T47D (cell line): ENCODE data around the gene COL1A1.

Experiments used
- DNase-seq, 2 experiments: peaks; one replicate each; pipeline versions ENCODE4 v3.0.0 to v3.0.0-alpha.2; 2011 to 2012; ENCODE audit warnings: low read depth in 1 of 2, low spot score in 1 of 2
- JUND ChIP-seq: IDR thresholded peaks from 2 replicates; pipeline ENCODE4 v1.6.1; 2012; ENCODE audit warnings: low read depth
- in situ Hi-C: cut with HindIII; loops from 2 replicates; pipeline ENCODE4 v1.10.0; 2016; ENCODE audit warnings: low sequenced_read_pairs, low pct_unique_long_range_greater_than_20kb

COL1A1 gene

DNA sequence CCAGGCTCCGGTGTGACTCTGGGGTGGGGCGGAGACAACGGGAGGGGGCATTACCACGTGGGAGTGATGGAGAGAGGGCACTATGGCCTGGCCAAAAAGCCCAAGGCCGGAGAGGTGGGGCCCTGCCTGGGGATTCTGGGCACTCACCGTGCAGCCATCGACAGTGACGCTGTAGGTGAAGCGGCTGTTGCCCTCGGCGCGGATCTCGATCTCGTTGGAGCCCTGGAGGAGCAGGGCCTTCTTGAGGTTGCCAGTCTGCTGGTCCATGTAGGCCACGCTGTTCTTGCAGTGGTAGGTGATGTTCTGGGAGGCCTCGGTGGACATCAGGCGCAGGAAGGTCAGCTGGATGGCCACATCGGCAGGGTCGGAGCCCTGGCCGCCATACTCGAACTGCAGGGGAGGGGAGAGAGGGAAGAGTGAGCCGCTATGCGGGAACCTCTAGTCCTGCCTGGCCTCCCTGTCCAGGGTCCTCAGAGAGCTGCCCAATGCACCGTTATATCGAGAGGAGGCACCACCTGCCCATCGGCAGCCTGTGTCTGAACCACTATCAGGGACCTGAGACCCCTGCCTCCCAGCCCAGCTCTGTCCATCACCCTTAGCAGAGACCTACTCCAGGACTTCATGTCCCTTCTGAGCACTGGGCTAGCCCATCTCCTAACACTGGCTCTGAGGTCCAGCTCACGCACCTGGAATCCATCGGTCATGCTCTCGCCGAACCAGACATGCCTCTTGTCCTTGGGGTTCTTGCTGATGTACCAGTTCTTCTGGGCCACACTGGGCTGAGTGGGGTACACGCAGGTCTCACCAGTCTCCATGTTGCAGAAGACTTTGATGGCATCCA, 15.6 kb downstream of the COL1A1 start:
- in situ Hi-C loops, result no loop called here
- TF ChIP-seq JUND, result no peak
- no peak for DNase-seq

DNA sequence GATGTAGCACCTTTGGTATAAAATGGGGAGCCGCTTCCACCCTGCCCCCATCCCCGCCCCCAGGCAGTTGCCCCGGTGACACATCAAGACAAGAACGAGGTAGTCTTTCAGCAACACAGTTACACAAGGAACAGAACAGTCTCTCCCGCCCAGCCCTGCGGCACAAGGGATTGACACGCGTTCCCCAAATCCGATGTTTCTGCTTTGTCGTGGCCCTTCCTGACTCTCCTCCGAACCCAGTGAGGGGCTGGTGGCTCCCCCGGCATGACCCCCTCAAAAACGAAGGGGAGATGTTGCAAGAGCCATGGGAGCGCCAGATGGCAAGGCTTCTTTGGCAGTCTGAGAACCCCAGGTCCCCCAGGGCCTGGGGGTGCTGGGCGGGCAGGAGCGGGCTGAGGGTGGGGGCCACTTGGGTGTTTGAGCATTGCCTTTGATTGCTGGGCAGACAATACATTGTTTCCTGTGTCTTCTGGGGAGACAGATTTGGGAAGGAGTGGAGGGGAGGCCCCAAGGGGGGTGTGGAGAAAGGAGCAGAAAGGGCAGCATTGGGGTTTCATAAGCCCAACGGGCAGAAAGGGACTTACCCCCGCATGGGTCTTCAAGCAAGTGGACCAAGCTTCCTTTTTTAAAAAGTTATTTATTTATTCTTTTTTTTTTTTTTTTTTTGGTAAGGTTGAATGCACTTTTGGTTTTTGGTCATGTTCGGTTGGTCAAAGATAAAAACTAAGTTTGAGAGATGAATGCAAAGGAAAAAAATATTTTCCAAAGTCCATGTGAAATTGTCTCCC, 16.6 kb downstream of the COL1A1 start:
- no peak for DNase-seq
- TF ChIP-seq JUND, result no peak
- in situ Hi-C loops, result no loop called here

DNA sequence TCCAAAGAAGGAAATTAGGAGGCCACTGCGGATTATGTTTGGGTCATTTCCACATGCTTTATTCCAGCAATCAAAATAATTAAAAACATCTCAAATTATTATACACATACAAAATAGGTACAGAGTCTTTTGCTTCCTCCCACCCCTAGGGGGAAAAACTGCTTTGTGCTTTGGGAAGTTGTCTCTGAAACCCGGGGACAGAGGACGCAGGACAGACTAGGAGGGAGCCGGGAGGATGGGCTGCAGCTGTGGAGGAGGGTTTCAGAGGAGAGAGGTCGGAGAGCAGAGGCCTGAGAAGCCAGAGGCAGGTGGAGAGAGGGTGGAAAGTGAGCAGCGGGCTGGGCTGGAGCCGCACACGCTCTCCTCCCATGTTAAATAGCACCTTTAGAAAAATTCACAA, 17.4 kb downstream of the COL1A1 start:
- in situ Hi-C loops, result no loop called here
- DNase-seq, result no peak
- TF ChIP-seq JUND, result no peak

DNA sequence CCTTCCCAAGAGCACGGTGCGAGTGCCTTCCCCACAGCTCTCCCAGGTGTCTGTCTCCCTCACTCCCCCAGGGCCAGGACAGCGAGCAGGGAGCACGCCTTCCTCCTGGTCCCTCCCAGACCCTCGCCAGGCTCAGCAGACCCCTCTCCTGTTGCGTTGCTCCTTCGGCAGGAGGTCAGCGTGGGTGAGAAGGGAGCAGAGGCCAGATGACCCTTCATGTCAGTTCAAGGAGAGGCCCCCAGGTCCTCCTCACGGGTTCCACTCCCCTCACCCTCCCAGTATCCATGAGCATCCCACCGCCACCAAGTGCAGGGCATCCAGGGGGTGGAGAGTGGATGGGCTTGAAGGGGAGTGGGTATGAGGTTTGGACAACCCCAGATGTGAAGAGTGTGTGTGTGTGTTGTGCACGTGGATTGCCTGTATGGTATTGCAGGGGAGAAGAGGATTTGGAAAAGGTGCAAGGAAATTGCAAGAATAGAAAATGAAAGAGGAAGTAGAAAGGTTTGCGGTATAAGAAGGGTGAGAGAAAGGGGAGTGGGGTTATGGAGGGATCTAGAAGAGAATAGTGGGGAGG, 17.9 kb downstream of the COL1A1 start:
- TF ChIP-seq JUND, result no peak
- no peak for DNase-seq
- in situ Hi-C loops, result no loop called here

DNA sequence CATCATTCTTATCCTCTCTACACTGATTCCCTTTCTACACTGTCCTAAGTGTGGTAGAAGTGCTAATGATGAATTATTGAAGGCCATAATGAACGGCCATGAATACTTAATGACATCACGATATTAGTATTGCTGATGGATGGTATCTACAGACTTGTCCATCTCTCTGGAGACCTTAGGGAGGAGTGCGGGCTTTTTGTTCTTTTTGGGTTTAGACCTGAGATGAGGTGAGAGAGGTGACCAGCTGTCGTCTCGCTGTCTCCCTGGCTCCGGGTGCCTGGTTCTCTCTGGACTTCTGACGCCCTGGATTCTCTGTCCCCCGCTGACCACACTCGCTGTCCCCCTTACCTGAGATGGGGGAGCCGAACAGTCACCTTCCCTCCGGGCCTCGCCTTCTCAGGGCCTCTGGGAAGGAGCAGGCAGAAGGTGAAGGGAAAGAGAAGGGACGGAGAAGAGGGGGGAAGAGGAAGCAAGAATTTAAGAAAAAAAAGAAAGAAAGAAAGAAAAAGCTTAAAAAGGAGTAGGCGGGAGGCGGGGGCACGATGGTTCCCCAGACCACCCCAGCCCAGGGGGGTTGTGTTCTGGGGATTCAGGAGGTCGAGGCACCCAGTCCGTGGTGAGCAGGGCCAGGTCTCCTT, 18.5 kb downstream of the COL1A1 start:
- no peak for DNase-seq
- in situ Hi-C loops, result no loop called here
- TF ChIP-seq JUND, result no peak

DNA sequence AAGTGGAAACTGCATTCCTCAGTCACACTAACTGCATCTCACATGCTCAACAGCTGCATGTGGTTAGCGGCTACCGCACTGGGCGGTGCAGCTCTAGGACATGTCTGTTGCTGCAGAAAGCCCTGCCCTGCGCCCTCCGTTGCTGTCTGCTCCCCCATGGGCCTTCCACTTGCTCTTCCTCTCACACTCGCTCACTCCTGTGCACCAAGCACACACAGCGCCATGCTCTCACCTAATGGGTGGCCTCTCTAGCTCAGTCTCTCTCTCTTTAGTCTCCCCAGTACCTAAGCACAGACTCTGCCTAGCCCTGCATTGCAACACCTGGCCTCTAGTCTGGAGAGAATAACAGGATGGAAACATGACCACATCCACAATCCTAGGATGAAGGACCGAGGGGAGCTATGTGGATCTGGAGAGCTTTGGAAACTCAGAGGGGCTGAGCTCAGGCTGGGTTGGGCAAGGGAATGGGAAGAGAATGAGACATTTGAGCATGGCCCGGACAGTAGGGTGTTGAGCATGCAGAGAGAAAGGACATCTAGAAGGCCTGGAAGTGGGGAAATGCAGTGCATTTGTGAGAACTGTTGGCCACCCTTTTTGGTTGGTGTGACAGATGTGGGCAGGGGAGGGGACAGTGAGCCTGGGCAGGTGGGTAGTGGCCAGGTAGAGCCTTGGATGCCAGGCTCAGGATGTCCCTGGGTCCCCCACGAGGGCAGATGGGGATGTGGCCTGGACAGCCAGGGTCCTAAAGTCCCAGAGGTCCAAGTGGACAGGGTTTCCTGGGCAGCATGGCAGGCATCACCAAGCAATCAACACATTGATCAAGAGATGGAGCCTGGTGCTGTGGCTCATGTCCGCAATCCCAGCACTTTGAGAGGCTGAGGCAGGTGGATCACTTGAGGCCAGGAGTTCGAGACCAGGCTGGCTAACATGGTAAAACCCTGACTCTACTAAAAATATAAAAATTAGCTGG, 19.6 kb downstream of the COL1A1 start:
- in situ Hi-C loops, result no loop called here
- TF ChIP-seq JUND, result no peak
- DNase-seq, result no peak

DNA sequence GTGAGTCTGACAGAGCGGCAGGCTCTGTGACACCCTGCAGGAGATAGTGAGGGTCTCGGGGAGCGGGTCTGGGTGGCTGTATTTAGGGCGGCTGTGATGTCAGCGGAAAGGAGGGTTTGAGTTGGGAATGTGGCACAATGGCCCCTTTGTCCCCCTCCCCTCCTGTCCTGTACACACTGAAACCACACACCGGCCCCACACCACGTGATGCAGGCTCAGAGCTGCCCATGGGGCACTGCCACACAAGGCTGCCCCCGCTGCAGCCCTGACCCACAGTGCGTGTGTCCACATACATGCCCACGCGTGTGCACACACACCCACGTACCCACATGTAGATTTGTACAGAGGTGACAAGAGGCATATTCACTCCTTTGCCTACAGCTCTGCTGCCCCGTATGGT, 20.3 kb downstream of the COL1A1 start:
- in situ Hi-C loops, result no loop called here
- no peak for DNase-seq

DNA sequence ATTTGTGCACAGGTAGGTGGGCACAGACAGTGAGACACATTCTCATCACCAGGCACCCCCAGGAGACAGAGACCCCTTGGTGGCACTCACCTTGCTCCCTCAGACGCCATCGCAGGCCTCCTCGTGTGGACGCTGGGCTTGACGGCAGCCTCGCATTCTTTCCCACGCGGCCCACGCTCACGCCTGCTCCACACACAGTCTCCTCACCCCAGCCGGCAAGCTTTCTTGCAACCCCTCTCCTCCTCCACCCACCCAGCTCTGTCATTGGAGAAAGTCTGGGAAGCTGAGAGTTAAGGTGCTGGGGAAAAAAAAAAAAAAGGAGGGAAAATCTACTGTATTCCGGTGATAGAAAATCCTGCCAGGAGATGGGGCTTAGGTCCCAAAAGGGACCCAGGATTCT, 20.8 kb downstream of the COL1A1 start:
- in situ Hi-C loops, result no loop called here
- no peak for TF ChIP-seq JUND
- no peak for DNase-seq

More for the DNA sequence above, 20.3 kb downstream of the COL1A1 start:
- TF ChIP-seq JUND, result no peak

DNA sequence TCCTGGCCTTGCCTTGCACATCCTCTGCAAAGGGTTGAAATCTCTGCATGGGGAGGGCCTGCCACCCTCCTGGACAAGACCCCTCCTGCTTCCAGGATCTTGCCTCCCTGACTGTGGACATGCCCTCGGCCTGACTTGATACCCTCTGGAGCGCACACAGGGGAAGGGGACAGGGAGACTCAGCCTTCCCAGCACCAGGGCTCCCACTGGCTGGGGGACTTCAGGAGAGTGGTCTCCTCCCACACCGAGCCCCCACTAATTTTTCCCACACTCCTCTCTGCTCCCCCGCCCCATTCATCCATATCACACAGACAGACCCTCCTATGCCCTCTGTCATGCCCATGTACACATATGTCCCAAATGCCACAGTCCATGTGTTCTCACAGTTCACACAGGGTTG, 21.3 kb downstream of the COL1A1 start:
- in situ Hi-C loops, result no loop called here
- no peak for DNase-seq
- no peak for TF ChIP-seq JUND

DNA sequence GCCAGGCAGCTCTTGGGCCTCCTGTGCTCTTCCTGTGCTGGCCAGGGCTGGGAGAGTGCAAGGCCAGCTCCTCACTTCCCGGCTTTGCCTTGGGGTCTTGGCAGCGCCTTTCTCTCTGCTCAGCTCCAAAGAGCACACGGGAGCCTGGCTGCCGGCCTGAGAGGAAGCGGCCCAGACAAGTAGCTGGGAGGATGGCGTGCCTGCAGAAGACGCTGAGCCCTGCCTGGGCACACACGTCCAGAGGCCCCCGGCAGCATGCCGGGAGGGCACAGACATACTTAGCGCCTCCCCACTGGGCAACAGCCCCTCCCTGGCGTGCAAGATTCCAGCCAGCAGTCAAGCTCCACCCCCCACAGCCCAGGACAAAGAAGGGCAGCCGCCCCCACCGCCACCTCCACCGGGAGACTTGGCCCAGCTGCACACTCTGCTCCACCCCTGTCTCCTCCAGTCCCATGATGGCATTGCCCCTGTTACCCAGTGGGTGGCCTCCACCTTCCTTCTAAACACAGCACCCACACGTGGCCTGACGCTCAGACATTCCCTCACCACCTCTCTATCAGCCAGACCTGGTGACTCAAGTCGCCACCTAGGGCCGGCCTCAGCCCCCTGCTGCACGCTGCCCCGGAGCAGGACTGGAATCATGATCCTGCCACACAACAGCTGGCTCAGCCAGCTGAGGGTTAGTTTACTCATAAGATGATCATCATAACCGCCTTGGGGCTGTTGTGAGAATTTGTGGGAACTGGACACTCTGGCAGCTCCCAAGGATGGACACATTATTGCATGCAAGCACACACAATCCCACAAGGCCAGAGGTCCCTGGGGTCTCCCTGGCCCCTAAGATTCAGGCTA, 23.2 kb downstream of the COL1A1 start:
- peak; percentile 60 to 79 for DNase-seq
- in situ Hi-C loops, result no loop called here
- no peak for TF ChIP-seq JUND

DNA sequence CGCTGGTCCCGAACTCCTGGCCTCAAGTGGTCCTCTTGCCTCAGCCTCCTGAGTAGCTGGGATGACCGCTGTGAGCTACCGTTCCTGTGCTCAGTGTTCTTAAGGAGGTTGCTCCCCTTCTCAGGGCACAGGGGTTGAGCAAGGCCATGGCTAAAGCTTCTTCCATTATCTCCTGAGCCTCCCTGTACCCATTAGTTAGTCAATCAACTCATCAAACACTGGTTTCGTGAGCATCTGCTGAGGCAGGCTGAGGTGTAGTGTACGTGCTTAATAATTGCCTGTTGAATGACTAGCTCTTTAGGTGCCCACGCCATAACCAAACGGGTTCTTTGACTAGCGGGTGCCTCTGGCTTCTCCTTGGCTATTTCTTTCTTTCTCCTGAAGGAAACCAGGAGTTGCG, 24.0 kb downstream of the COL1A1 start:
- TF ChIP-seq JUND, result no peak
- no peak for DNase-seq
- in situ Hi-C loops, result no loop called here
